Tibial artery (tissue), 4 donors: ENCODE measurements around the gene NPBWR2.

Experiments
- DNase-seq, 2 donors: peaks; one replicate each; pipeline ENCODE4 v3.0.0-alpha.2; 2019
- H3K27ac ChIP-seq, 2 donors: fragments of 200-600 bp; sonication (generic) in 1 of 2; 1 replicate in 1 of 2; 2 replicates in 1 of 2; pipeline ENCODE4 v1.5.1; 2018 to 2019; ENCODE audit warnings: mild to moderate bottlenecking in 1 of 2
- H3K27me3 ChIP-seq, 2 donors: fragments of 200-600 bp; sonication (generic) in 1 of 2; one replicate each; pipeline versions ENCODE4 v1.5.1 to v1.6.0; 2016 to 2019
- H3K36me3 ChIP-seq, 3 donors: fragments of 200-600 bp; sonication (generic) in 2 of 3; one replicate each; pipeline ENCODE4 v1.5.1; 2016 to 2019; ENCODE audit warnings: mild to moderate bottlenecking in 2 of 3
- H3K4me1 ChIP-seq, 4 donors: fragments of 200-600 bp; sonication (generic) in 2 of 4; 1 replicate in 3 of 4; 2 replicates in 1 of 4; pipeline ENCODE4 v1.5.1; 2016 to 2019
- H3K4me3 ChIP-seq, 2 donors: fragments of 200-600 bp; sonication (generic) in 1 of 2; 1 replicate in 1 of 2; 2 replicates in 1 of 2; pipeline ENCODE4 v1.5.1; 2018 to 2019; ENCODE audit warnings: mild to moderate bottlenecking in 2 of 2
- H3K9me3 ChIP-seq, 3 donors: fragments of 200-600 bp; sonication (generic) in 1 of 3; one replicate each; pipeline ENCODE4 v1.5.1; 2016 to 2019
- CTCF ChIP-seq, 2 experiments: fragments of 200-600 bp in 1 of 2; fragments of 450-650 bp in 1 of 2; IDR thresholded peaks; one replicate each; pipeline ENCODE4 v1.5.1; 2017 to 2019; ENCODE audit warnings: antibody characterized with exemption in 2 of 2, mild to moderate bottlenecking in 1 of 2, moderate library complexity in 1 of 2
- intact Hi-C: fragments of 100-400 bp; cut with DNase I; formaldehyde crosslinking; loops from one replicate; pipeline ENCODE4 v1.15.0; 2023; ENCODE audit warnings: low total_unique reads

Gene NPBWR2

GRCh38 chr20:64103871-64104666 lies 3.3 kb downstream of the NPBWR2 start:
- H3K27ac ChIP-seq = no peak overlapping the region
- H3K4me1 ChIP-seq = peaks cover 0 to 11% (median 6%) of the 10 kb centered on the region in 4 donors
- H3K27me3 ChIP-seq = peaks cover 0 to 79% of the 10 kb centered on the region in 2 donors
- TF ChIP-seq CTCF (IDR thresholded peaks at IDR 0.05) = no peak
- peaks cover 0 to 4% (median 0%) of the 10 kb centered on the region in 3 donors for H3K36me3 ChIP-seq
- no peaks in the 10 kb centered on the region for H3K9me3 ChIP-seq
- peak in 1 of 2 donors; percentile 63 for DNase-seq
- H3K4me3 ChIP-seq = no peak overlapping the region
- intact Hi-C loops = no loop called here

GRCh38 chr20:64102647-64103354 lies 4.6 kb downstream of the NPBWR2 start:
- Histone ChIP-seq H3K4me3 (no peak overlapping the region), H3K27me3 (peaks cover 0 to 78% of the 10 kb centered on the region in 2 donors), H3K27ac (no peak overlapping the region), H3K36me3 (peaks cover 0 to 17% (median 6%) of the 10 kb centered on the region in 3 donors), H3K9me3 (no peaks in the 10 kb centered on the region), H3K4me1 (peaks cover 0 to 11% (median 6%) of the 10 kb centered on the region in 4 donors)
- intact Hi-C loops = no loop called here
- TF ChIP-seq CTCF (IDR thresholded peaks at IDR 0.05) = no peak
- no peak for DNase-seq

GRCh38 chr20:64101731-64102621 lies 5.4 kb downstream of the NPBWR2 start:
- peak; percentile 10 to 31 for TF ChIP-seq CTCF (IDR thresholded peaks at IDR 0.05)
- peaks cover 0 to 72% of the 10 kb centered on the region in 2 donors for H3K27me3 ChIP-seq
- DNase-seq = no peak

GRCh38 chr20:64100946-64101688 lies 6.2 kb downstream of the NPBWR2 start:
- H3K4me1 ChIP-seq = peaks cover 0 to 11% (median 6%) of the 10 kb centered on the region in 4 donors
- no peak for DNase-seq
- no peaks in the 10 kb centered on the region for H3K9me3 ChIP-seq
- H3K27me3 ChIP-seq = peaks cover 0 to 73% of the 10 kb centered on the region in 2 donors
- no peak for TF ChIP-seq CTCF (IDR thresholded peaks at IDR 0.05)
- intact Hi-C loops = no loop called here
- no peak overlapping the region for H3K27ac ChIP-seq
- H3K36me3 ChIP-seq = peaks cover 0 to 17% (median 6%) of the 10 kb centered on the region in 3 donors
- H3K4me3 ChIP-seq = no peak overlapping the region

More at GRCh38 chr20:64101731-64102621, 5.4 kb downstream of the NPBWR2 start:
- Histone ChIP-seq H3K36me3 (peaks cover 0 to 17% (median 6%) of the 10 kb centered on the region in 3 donors), H3K9me3 (no peaks in the 10 kb centered on the region), H3K27ac (no peak overlapping the region), H3K4me1 (peaks cover 0 to 11% (median 6%) of the 10 kb centered on the region in 4 donors), H3K4me3 (peak overlapping the region; percentile 10 to 28)
- intact Hi-C loops = no loop called here

- no peak overlapping the region for H3K27ac ChIP-seq
- no peak for TF ChIP-seq CTCF (IDR thresholded peaks at IDR 0.05)
- DNase-seq = no peak
These were observed 6.8 kb downstream of the NPBWR2 start for GRCh38 chr20:64100566-64100888.

More at GRCh38 chr20:64100566-64100888, 6.8 kb downstream of the NPBWR2 start:
- peaks cover 0 to 17% (median 6%) of the 10 kb centered on the region in 3 donors for H3K36me3 ChIP-seq
- peaks cover 0 to 11% (median 6%) of the 10 kb centered on the region in 4 donors for H3K4me1 ChIP-seq
- H3K4me3 ChIP-seq = no peak overlapping the region
- H3K9me3 ChIP-seq = no peaks in the 10 kb centered on the region
- H3K27me3 ChIP-seq = peaks cover 0 to 79% of the 10 kb centered on the region in 2 donors
- intact Hi-C loops = no loop called here
